Neuronal stem cell (in vitro differentiated cells): ENCODE measurements around the gene PLCB3.

Source experiments
- DNase-seq: peaks from one replicate; pipeline ENCODE4 v3.0.0-alpha.2; 2013; ENCODE audit warnings: low spot score
- H2AFZ ChIP-seq: one replicate; pipeline ENCODE4 v1.6.1; 2013; ENCODE audit warnings: mild to moderate bottlenecking, low read length, inconsistent platforms
- H2AK5ac ChIP-seq: 2 replicates; pipeline ENCODE4 v1.6.1; 2013; ENCODE audit warnings: low read depth, mild to moderate bottlenecking, inconsistent platforms, low read length, moderate library complexity, mixed read lengths
- H2BK120ac ChIP-seq: 2 replicates; pipeline ENCODE4 v1.6.1; 2013; ENCODE audit warnings: low read depth, mild to moderate bottlenecking, inconsistent platforms, low read length, moderate library complexity, mixed read lengths
- H2BK12ac ChIP-seq: one replicate; pipeline ENCODE4 v1.6.1; 2013; ENCODE audit warnings: low read length, inconsistent platforms
- H2BK15ac ChIP-seq: 2 replicates; pipeline ENCODE4 v1.6.1; 2013; ENCODE audit warnings: mild to moderate bottlenecking, low read length, inconsistent platforms, mixed read lengths
- H2BK5ac ChIP-seq: one replicate; pipeline ENCODE4 v1.6.1; 2013; ENCODE audit warnings: inconsistent platforms, mild to moderate bottlenecking, low read length, moderate library complexity
- H3K14ac ChIP-seq: one replicate; pipeline ENCODE4 v1.6.1; 2013; ENCODE audit warnings: low read length, inconsistent platforms
- H3K18ac ChIP-seq: 2 replicates; pipeline ENCODE4 v1.6.1; 2013; ENCODE audit warnings: low read length, inconsistent platforms
- H3K23ac ChIP-seq: 2 replicates; pipeline ENCODE4 v1.6.1; 2013; ENCODE audit warnings: low read depth, mild to moderate bottlenecking, mixed read lengths, low read length, inconsistent platforms; ENCODE audit not compliant: poor library complexity
- H3K27ac ChIP-seq: replicated peaks from 3 replicates; pipeline ENCODE4 v1.5.1; 2013; ENCODE audit warnings: low read length, inconsistent platforms
- H3K27me3 ChIP-seq, 3 experiments: 2 replicates each; pipeline ENCODE4 v1.6.1; 2013; ENCODE audit warnings: low read length in 3 of 3, mild to moderate bottlenecking in 2 of 3, inconsistent platforms in 1 of 3, low read depth in 1 of 3, mixed read lengths in 1 of 3, moderate library complexity in 1 of 3; ENCODE audit not compliant: control insufficient read depth in 3 of 3, insufficient read depth in 3 of 3
- H3K36me3 ChIP-seq, 2 donors: replicated peaks in 1 of 2; 2 replicates each; pipeline ENCODE4 v1.6.1; 2013; ENCODE audit warnings: low read length in 2 of 2; ENCODE audit not compliant: control insufficient read depth in 2 of 2, insufficient read depth in 2 of 2
- H3K4ac ChIP-seq: 2 replicates; pipeline ENCODE4 v1.6.1; 2013; ENCODE audit warnings: inconsistent platforms, mild to moderate bottlenecking, low read length, moderate library complexity
- H3K4me1 ChIP-seq, 2 donors: 1 replicate in 1 of 2; 2 replicates in 1 of 2; pipeline ENCODE4 v1.6.1; 2013; ENCODE audit warnings: low read length in 2 of 2, low read depth in 1 of 2; ENCODE audit not compliant: control insufficient read depth in 2 of 2, insufficient read depth in 1 of 2
- H3K4me2 ChIP-seq: one replicate; pipeline ENCODE4 v1.6.1; 2013; ENCODE audit warnings: mild to moderate bottlenecking, low read length, inconsistent platforms; ENCODE audit not compliant: insufficient read depth, poor library complexity, severe bottlenecking
- H3K4me3 ChIP-seq, 2 donors: 2 replicates each; pipeline ENCODE4 v1.5.1; 2013; ENCODE audit warnings: low read length in 2 of 2, mild to moderate bottlenecking in 2 of 2, inconsistent platforms in 1 of 2, moderate library complexity in 1 of 2
- H3K79me1 ChIP-seq: one replicate; pipeline ENCODE4 v1.6.1; 2013; ENCODE audit warnings: low read depth, mild to moderate bottlenecking, inconsistent platforms, low read length, moderate library complexity
- H3K9ac ChIP-seq: one replicate; pipeline ENCODE4 v1.6.1; 2013; ENCODE audit warnings: mild to moderate bottlenecking, low read depth, low read length, inconsistent platforms; ENCODE audit not compliant: poor library complexity
- H3K9me3 ChIP-seq, 2 donors: replicated peaks in 1 of 2; 2 replicates each; pipeline versions ENCODE3 to v1.6.1; 2013; ENCODE audit warnings: low read length in 2 of 2, mild to moderate bottlenecking in 2 of 2, inconsistent platforms in 1 of 2, low read depth in 1 of 2, mixed read lengths in 1 of 2, moderate library complexity in 1 of 2; ENCODE audit not compliant: control insufficient read depth in 2 of 2, insufficient read depth in 1 of 2
- H4K8ac ChIP-seq: one replicate; pipeline ENCODE4 v1.6.1; 2013; ENCODE audit warnings: low read depth, mild to moderate bottlenecking, inconsistent platforms, low read length, moderate library complexity
- H4K91ac ChIP-seq: one replicate; pipeline ENCODE4 v1.6.1; 2013; ENCODE audit warnings: low read length, low read depth, mild to moderate bottlenecking, inconsistent platforms; ENCODE audit not compliant: poor library complexity
- WGBS, 2 donors: extraction: QIAGEN DNeasy Blood & Tissue Kit; methylation state at CpG; one replicate each; pipeline ENCODE4 v1.1.7; 2013; ENCODE audit warnings: missing lambda C conversion rate in 2 of 2, mixed read lengths in 1 of 2; ENCODE audit not compliant: insufficient read length in 2 of 2, insufficient replicate concordance in 1 of 2; ENCODE audit errors: extremely low coverage in 2 of 2; 5-methylcytosine and 5-hydroxymethylcytosine counted together

PLCB3 gene

GRCh38 chr11:64292460-64293254 is 41.3 kb downstream of the PLCB3 start:
- Histone ChIP-seq H3K79me1 (peaks cover 2% of the 10 kb centered on the region), H2AK5ac (peak overlapping the region; percentile 81), H3K4ac (no peak overlapping the region), H3K36me3 (no peaks in the 10 kb centered on the region), H3K4me2 (peak overlapping the region; percentile 60), H2BK120ac (no peak overlapping the region), H3K27ac (no peak overlapping the region), H2BK12ac (peak overlapping the region; percentile 16), H3K4me1 (peaks cover 6 to 18% of the 10 kb centered on the region in 2 donors), H3K14ac (peak overlapping the region; percentile 67), H4K8ac (peak overlapping the region; percentile 31), H3K9ac (peak overlapping the region; percentile 74), H2BK15ac (peak overlapping the region; percentile 34), H3K27me3 (peaks cover 48 to 84% (median 83%) of the 10 kb centered on the region in 3 experiments), H3K9me3 (no peaks in the 10 kb centered on the region), H2AFZ (peak overlapping the region; percentile 79), H3K23ac (peak overlapping the region; percentile 94), H3K4me3 (no peak overlapping the region), H4K91ac (no peak overlapping the region), H2BK5ac (peak overlapping the region; percentile 17), H3K18ac (peak overlapping the region; percentile 82)
- WGBS, 2 donors: no CpG with 5 or more reads among the region's 42 CpGs
- DNase-seq: no peak

GRCh38 chr11:64294774-64295173 is 43.4 kb downstream of the PLCB3 start:
- no peak overlapping the region for H3K27ac ChIP-seq
- H3K14ac ChIP-seq: no peak overlapping the region
- H3K27me3 ChIP-seq: peaks cover 62 to 99% (median 98%) of the 10 kb centered on the region in 3 experiments

DNA sequence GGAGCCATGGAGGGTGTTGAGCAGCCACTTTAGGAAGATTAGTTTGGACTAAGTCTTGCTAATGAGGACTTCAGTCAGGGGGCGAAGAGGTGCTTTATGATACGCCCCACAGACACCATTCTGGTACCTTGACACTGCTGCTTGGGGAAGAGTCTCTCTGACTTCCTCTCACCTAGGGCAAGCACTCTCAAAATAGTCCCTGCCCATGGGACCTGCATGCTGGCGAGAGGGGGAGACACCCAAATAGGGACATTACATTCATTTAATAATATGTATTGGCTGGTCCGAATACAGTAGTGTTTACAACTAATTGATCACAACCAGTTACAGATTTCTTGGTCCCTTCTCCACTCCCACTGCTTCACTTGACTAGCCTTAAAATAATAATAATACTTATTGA is 44.4 kb downstream of the PLCB3 start:
- Histone ChIP-seq H3K4me3 (no peak overlapping the region), H3K27me3 (peaks cover 66 to 99% (median 98%) of the 10 kb centered on the region in 3 experiments), H3K18ac (no peak overlapping the region), H3K4me1 (peaks cover 8 to 32% of the 10 kb centered on the region in 2 donors), H3K14ac (no peak overlapping the region), H2AFZ (no peak overlapping the region), H3K4ac (no peak overlapping the region), H3K9me3 (no peaks in the 10 kb centered on the region), H2AK5ac (no peak overlapping the region), H3K9ac (no peak overlapping the region), H4K8ac (no peak overlapping the region), H2BK12ac (no peak overlapping the region), H2BK15ac (no peak overlapping the region), H2BK120ac (no peak overlapping the region), H3K4me2 (no peak overlapping the region), H3K27ac (no peak overlapping the region), H4K91ac (no peak overlapping the region), H3K36me3 (no peaks in the 10 kb centered on the region), H2BK5ac (no peak overlapping the region), H3K79me1 (no peaks in the 10 kb centered on the region), H3K23ac (no peak overlapping the region)
- no CpG with 5 or more reads among the region's 4 CpGs for WGBS, 2 donors
- no peak for DNase-seq

More at GRCh38 chr11:64294774-64295173, 43.4 kb downstream of the PLCB3 start:
- Histone ChIP-seq H3K4ac (no peak overlapping the region), H2BK12ac (no peak overlapping the region), H2BK5ac (no peak overlapping the region), H3K9me3 (no peaks in the 10 kb centered on the region), H4K8ac (no peak overlapping the region), H3K23ac (no peak overlapping the region), H3K9ac (no peak overlapping the region), H2BK120ac (no peak overlapping the region), H2AK5ac (no peak overlapping the region), H3K4me3 (no peak overlapping the region), H3K79me1 (no peaks in the 10 kb centered on the region), H2BK15ac (no peak overlapping the region), H4K91ac (no peak overlapping the region), H3K18ac (no peak overlapping the region), H3K4me1 (peaks cover 6 to 23% of the 10 kb centered on the region in 2 donors), H2AFZ (no peak overlapping the region), H3K36me3 (no peaks in the 10 kb centered on the region), H3K4me2 (no peak overlapping the region)
- WGBS, 2 donors: no CpG with 5 or more reads among the region's 3 CpGs
- no peak for DNase-seq

GRCh38 chr11:64296236-64296635 is 44.9 kb downstream of the PLCB3 start:
- Histone ChIP-seq H2AK5ac (no peak overlapping the region), H4K8ac (no peak overlapping the region), H3K4me1 (peaks cover 9 to 32% of the 10 kb centered on the region in 2 donors), H3K9me3 (no peaks in the 10 kb centered on the region), H3K79me1 (no peaks in the 10 kb centered on the region), H2BK15ac (no peak overlapping the region), H3K18ac (no peak overlapping the region), H2BK120ac (no peak overlapping the region), H3K36me3 (no peaks in the 10 kb centered on the region), H3K27ac (no peak overlapping the region), H3K27me3 (peaks cover 62 to 96% (median 95%) of the 10 kb centered on the region in 3 experiments), H3K23ac (no peak overlapping the region), H2BK12ac (no peak overlapping the region), H3K14ac (no peak overlapping the region), H3K9ac (no peak overlapping the region), H3K4me2 (no peak overlapping the region), H2BK5ac (no peak overlapping the region), H4K91ac (no peak overlapping the region), H3K4ac (no peak overlapping the region), H3K4me3 (peak overlapping the region in 1 of 2 donors; percentile 18), H2AFZ (no peak overlapping the region)
- no CpG with 5 or more reads among the region's 1 CpG for WGBS, 2 donors
- no peak for DNase-seq
